SU-DHL-6 (cell line): ENCODE data around the gene CCDC107.

Experiments
- H2AFZ ChIP-seq: fragments of 200-600 bp; sonication (generic); 2 replicates; pipeline ENCODE4 v1.6.1; 2014; ENCODE audit warnings: low read depth, mild to moderate bottlenecking, moderate library complexity, mixed read lengths, antibody characterized with exemption, low read length; ENCODE audit not compliant: severe bottlenecking
- H3F3A ChIP-seq: fragments of 200-600 bp; shearing (Covaris generic); 2 replicates; pipeline ENCODE4 v1.6.0; 2016; ENCODE audit warnings: antibody characterized with exemption, mild to moderate bottlenecking; ENCODE audit not compliant: insufficient read depth
- H3K27ac ChIP-seq: fragments of 200-600 bp; sonication (generic); 2 replicates; pipeline ENCODE4 v1.5.1; 2016; ENCODE audit warnings: low read depth, mild to moderate bottlenecking, low read length, moderate library complexity, mixed read lengths
- H3K27me3 ChIP-seq: fragments of 200-600 bp; sonication (generic), shearing (Covaris generic); 2 replicates; pipeline ENCODE4 v1.6.0; 2014; ENCODE audit warnings: mild to moderate bottlenecking, low read length
- H3K36me3 ChIP-seq: fragments of 200-600 bp; sonication (generic); 2 replicates; pipeline ENCODE4 v1.6.1; 2014; ENCODE audit warnings: mild to moderate bottlenecking, low read length, mixed read lengths
- H3K4me2 ChIP-seq: fragments of 300-600, 200-600 bp; shearing (Covaris generic), sonication (generic); 2 replicates; pipeline ENCODE4 v1.6.0; 2014; ENCODE audit warnings: low read length, low read depth, mild to moderate bottlenecking; ENCODE audit not compliant: poor library complexity, severe bottlenecking
- H3K4me3 ChIP-seq: fragments of 200-600 bp; sonication (generic); 2 replicates; pipeline ENCODE4 v1.5.1; 2014; ENCODE audit warnings: antibody characterized with exemption, low read length, mild to moderate bottlenecking, mixed read lengths; ENCODE audit not compliant: insufficient read depth, poor library complexity, severe bottlenecking
- H3K79me2 ChIP-seq: fragments of 200-600 bp; sonication (generic); 2 replicates; pipeline ENCODE4 v1.6.1; 2014; ENCODE audit warnings: mild to moderate bottlenecking, low read length, moderate library complexity; ENCODE audit not compliant: insufficient read depth
- H3K9ac ChIP-seq: fragments of 200-600 bp; sonication (generic); 2 replicates; pipeline ENCODE4 v1.7.0; 2014; ENCODE audit warnings: mild to moderate bottlenecking, low read length
- H3K9me2 ChIP-seq: fragments of 200-600 bp; sonication (generic); replicated peaks from 2 replicates; pipeline ENCODE4 v1.6.1; 2014; ENCODE audit warnings: low read length; ENCODE audit not compliant: insufficient read depth
- H3K9me3 ChIP-seq: fragments of 200-600 bp; sonication (generic); 2 replicates; pipeline ENCODE4 v1.6.1; 2014; ENCODE audit warnings: low read length, mixed read lengths; ENCODE audit not compliant: insufficient read depth
- H4K20me1 ChIP-seq: fragments of 200-600 bp; sonication (generic); 2 replicates; pipeline ENCODE4 v1.6.1; 2014; ENCODE audit warnings: low read depth, mild to moderate bottlenecking, antibody characterized with exemption, low read length, moderate library complexity, mixed read lengths
- CTCF ChIP-seq: fragments of 200-600 bp; sonication (generic); IDR thresholded peaks from one replicate; pipeline ENCODE4 v1.5.1; 2017; ENCODE audit warnings: antibody characterized with exemption, mild to moderate bottlenecking, low read length, moderate library complexity; ENCODE audit not compliant: insufficient read depth, poor library complexity, severe bottlenecking
- EZH2phosphoT487 ChIP-seq: fragments of 200-600 bp; sonication (generic), shearing (Covaris generic); conservative IDR thresholded peaks from 2 replicates; pipeline ENCODE4 v1.6.1; 2018; ENCODE audit warnings: mild to moderate bottlenecking, antibody characterized with exemption, low read length, moderate library complexity, mixed read lengths

The CCDC107 gene

GRCh38 chr9:35685506-35685905 is 27.4 kb downstream of the CCDC107 start:
- H3K9me3 ChIP-seq, result no peaks in the 10 kb centered on the region
- no peaks in the 10 kb centered on the region for H3K9me2 ChIP-seq
- H3K4me3 ChIP-seq, result no peak overlapping the region
- H3K27ac ChIP-seq, result no peak overlapping the region
- no peaks in the 10 kb centered on the region for H4K20me1 ChIP-seq
- no peaks in the 10 kb centered on the region for H3K27me3 ChIP-seq
- no peak overlapping the region for H3K9ac ChIP-seq
- H3F3A ChIP-seq, result no peaks in the 10 kb centered on the region
- H2AFZ ChIP-seq, result no peak overlapping the region
- no peaks in the 10 kb centered on the region for H3K36me3 ChIP-seq
- H3K79me2 ChIP-seq, result no peaks in the 10 kb centered on the region
- TF ChIP-seq EZH2phosphoT487, result no peak
- H3K4me2 ChIP-seq, result no peak overlapping the region

- no peaks in the 10 kb centered on the region for H4K20me1 ChIP-seq
- TF ChIP-seq CTCF (no peak), EZH2phosphoT487 (no peak)
- H2AFZ ChIP-seq, result no peak overlapping the region
- no peaks in the 10 kb centered on the region for H3K79me2 ChIP-seq
- H3K27ac ChIP-seq, result no peak overlapping the region
- H3K9me3 ChIP-seq, result no peaks in the 10 kb centered on the region
- H3K4me3 ChIP-seq, result no peak overlapping the region
- no peak overlapping the region for H3K9ac ChIP-seq
- no peaks in the 10 kb centered on the region for H3F3A ChIP-seq
- H3K27me3 ChIP-seq, result no peaks in the 10 kb centered on the region
- no peak overlapping the region for H3K4me2 ChIP-seq
- no peaks in the 10 kb centered on the region for H3K36me3 ChIP-seq
- no peaks in the 10 kb centered on the region for H3K9me2 ChIP-seq
These were observed 28.4 kb downstream of the CCDC107 start for GRCh38 chr9:35686222-35687203.

GRCh38 chr9:35687306-35687705 is 29.2 kb downstream of the CCDC107 start:
- no peak overlapping the region for H3K4me2 ChIP-seq
- no peaks in the 10 kb centered on the region for H3K27me3 ChIP-seq
- no peaks in the 10 kb centered on the region for H3K36me3 ChIP-seq
- H3K4me3 ChIP-seq, result no peak overlapping the region
- no peaks in the 10 kb centered on the region for H3K9me3 ChIP-seq
- TF ChIP-seq EZH2phosphoT487 (no peak), CTCF (no peak)
- H3K9ac ChIP-seq, result no peak overlapping the region
- no peaks in the 10 kb centered on the region for H3K79me2 ChIP-seq
- H2AFZ ChIP-seq, result no peak overlapping the region
- no peaks in the 10 kb centered on the region for H3K9me2 ChIP-seq
- H3K27ac ChIP-seq, result no peak overlapping the region
- no peaks in the 10 kb centered on the region for H3F3A ChIP-seq
- H4K20me1 ChIP-seq, result no peaks in the 10 kb centered on the region

GRCh38 chr9:35687972-35688557 is 30.0 kb downstream of the CCDC107 start:
- TF ChIP-seq CTCF (no peak), EZH2phosphoT487 (no peak)
- no peak overlapping the region for H2AFZ ChIP-seq
- H3K9me2 ChIP-seq, result no peaks in the 10 kb centered on the region
- no peak overlapping the region for H3K4me2 ChIP-seq
- no peaks in the 10 kb centered on the region for H4K20me1 ChIP-seq
- no peak overlapping the region for H3K9ac ChIP-seq
- no peaks in the 10 kb centered on the region for H3F3A ChIP-seq
- no peaks in the 10 kb centered on the region for H3K27me3 ChIP-seq
- H3K27ac ChIP-seq, result no peak overlapping the region
- no peaks in the 10 kb centered on the region for H3K9me3 ChIP-seq
- no peak overlapping the region for H3K4me3 ChIP-seq
- H3K36me3 ChIP-seq, result no peaks in the 10 kb centered on the region
- no peaks in the 10 kb centered on the region for H3K79me2 ChIP-seq
